HL-60/S4 treated with retinoic acid at 250 ng/mL for 4 days and 3 days (cell line): ENCODE measurements around the gene MGAT5B.

Source experiments
- in situ Hi-C: fragments of 300-500 bp; cut with MboI; formaldehyde crosslinking; loops from 2 replicates; pipeline ENCODE4 v1.7.0; 2022; ENCODE audit warnings: low sequenced_read_pairs

The MGAT5B gene

DNA sequence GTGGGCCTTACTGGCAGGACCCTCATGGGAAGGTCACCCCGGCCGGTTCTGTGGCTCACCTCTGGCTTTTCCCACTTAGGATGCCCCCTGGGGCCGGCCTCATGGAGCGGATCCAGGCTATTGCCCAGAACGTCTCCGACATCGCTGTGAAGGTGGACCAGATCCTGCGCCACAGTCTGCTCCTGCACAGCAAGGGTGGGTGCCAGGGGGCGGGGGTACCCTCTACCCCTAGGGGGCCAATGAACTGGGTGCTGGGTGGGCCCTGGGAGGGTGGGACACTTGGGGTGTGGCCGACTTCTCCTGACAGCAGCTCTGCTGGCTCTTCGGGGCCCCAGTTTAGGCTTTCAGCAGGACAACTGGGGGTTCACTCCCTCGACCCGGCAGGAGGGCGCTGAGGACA lies 34.3 kb downstream of the MGAT5B start:
- in situ Hi-C loops: no loop called here

DNA sequence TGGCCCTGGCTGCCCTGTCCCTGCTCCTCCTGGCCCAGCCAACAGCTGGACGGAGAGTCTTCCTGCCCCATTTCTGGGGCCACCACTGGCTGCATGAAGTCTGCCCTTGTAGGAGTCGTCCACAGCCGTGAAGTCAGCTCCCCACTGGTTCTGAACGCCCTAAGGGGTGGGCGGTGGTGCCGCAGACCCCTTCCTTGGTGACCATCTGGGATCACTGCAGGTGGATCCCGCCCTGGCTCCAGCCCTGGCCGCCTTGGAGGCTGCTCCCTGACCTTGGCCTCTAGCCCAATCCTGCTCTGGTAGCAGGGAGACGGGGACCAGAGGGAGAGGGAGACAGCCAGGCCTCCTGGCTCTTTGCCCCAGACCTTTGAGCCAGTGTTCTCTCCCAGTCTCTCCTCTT lies 35.4 kb downstream of the MGAT5B start:
- in situ Hi-C loops: no loop called here

DNA sequence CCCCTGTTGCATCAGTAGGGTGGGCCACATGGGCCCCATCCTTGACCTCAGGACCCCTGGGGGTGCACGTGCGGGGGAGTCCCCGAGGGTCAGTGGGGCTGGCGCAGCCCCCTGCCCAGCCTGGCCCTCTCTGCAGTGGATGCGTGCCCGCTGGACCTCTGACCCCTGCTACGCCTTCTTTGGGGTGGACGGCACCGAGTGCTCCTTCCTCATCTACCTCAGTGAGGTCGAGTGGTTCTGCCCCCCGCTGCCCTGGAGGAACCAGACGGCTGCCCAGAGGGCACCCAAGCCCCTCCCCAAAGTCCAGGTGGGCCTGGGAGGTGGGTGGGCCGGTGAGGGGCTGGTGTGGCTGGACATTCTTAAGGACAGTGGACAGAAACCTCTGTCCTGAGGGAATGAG lies 35.9 kb downstream of the MGAT5B start:
- in situ Hi-C loops: no loop called here

DNA sequence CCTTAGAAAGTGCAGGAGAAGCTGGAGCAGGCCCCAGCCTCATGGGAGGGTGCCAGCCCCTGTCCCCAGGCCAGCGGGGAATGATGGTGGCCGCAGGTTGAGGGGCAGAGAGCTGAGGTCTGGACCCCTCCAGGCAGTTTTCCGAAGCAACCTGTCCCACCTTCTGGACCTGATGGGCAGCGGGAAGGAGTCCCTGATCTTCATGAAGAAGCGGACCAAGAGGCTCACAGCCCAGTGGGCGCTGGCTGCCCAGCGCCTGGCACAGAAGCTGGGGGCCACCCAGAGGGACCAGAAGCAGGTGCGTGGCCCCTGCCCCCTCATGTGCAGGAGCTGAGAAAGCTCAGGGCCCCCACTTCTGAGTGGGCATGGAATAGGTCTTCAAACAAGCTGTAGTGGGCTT lies 36.8 kb downstream of the MGAT5B start:
- in situ Hi-C loops: no loop called here

DNA sequence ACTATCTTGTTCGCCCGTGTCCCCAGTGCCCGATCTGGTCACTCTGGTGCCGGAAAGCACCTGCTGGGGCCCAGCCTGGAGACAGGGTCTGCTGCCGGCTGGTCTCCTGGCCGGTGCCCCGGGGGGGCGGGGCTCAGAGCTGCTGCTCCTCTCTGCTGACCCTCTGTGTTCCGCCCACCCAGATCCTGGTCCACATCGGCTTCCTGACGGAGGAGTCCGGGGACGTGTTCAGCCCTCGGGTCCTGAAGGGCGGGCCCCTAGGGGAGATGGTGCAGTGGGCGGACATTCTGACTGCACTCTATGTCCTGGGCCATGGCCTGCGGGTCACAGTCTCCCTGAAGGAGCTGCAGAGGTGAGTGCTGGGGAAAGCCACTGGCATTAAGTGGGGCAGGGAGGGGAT lies 37.6 kb downstream of the MGAT5B start:
- in situ Hi-C loops: no loop called here

DNA sequence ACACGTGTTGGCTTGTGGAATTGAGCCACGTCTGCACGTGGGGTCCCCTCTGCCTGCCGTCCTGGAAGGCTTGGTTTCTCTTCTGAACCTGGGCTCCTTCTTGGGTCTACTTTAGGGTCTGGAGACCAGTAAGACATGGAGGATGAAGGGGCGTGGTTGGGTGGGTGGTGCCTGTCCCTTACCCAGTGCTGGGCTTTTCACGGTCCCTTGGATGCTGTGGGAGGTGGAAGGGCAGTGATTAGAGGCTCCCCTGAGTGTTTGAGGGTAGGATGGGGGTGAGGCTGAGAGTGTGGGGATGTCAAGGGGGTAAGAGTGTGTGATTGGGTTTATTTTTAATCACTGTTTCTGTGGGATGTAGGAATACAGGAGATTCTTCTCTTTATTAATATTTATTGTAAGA lies 38.3 kb downstream of the MGAT5B start:
- in situ Hi-C loops: no loop called here

DNA sequence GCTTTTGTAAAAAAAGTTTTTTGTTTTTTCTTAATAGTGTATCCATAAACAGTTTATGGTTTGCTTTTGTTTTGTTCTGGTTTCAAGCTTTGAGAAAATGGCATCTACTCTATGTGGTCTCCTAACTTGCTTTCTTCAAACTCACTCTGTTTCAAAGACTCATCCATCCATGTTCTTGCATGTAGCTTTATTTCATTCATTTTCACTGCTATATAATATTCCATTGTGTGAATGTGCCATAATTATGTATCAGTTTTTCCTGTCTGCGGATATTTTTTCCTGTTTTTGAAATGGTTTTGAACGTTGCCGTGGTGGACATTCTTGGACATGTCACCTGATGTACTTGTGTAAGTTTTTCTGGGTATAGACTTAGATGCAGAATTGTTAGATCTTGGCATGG lies 39.1 kb downstream of the MGAT5B start:
- in situ Hi-C loops: no loop called here

DNA sequence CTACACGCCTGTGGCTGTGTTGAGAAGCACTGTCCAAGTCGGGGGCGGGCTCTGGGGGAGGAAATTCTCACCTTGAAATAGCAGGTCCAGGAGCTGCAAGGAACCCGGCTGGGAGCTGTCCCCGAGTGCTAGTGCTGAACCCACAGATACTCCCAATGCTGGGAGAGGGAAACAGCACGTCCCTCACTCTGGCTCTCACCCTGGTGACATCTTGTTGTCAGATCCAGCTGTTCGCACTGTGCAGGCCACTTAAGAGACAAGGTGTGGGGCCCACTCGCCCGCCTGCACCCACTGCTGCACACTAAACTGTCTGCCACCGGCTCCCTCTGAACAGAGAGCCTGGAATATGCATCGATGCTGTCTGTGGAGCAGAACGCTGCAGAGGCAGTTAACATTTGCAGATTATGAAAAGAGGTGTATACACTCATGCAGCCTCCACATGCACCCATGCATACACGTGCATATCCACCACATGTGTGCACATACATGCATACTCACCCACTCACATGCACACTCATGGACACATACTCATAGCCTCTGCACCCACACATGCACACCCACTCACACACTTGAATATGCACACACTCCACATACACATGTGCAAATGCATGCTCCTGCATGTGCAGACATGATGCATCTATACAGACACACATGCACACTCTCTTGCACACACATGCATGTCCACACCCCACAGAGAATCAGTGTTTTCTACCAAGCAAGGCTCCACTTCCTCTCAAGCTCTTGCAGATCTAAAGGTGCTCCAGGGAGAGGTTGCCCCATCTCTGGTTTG lies 42.0 kb downstream of the MGAT5B start:
- in situ Hi-C loops: no loop called here

DNA sequence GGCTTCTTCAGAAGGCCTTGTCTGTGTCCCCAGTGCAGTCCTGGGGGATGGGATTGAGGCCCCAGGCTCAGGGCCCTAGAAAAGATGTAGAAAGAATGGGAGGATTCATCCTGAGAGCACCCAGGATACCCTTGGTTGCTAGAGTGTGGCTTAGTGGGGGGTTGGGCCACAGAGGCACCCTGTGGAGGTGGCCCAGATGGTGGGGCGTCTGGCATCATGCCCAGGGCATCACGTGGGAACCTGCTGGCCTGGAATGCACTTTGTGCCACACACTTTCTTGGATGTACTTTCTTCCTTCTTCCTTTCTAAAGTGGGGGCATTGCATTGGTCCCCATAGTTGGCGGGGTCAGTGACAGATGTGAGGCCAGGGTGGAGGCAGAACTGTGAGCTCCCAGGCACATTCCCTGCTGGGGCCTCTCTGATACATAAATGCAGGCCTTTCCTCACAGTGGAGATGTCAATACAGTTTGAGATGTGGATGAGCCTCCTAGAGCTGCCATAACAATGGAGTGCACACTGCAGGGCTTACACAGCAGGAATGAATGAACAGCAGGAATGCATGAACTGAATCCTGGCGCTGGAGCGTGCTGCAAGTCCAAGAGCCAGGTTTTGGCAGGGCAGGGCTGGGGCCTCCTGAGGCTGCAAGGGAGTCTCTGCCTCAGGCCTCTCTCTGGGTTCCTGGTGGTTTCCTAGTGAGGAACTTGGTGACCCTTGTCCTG lies 43.3 kb downstream of the MGAT5B start:
- in situ Hi-C loops: no loop called here

DNA sequence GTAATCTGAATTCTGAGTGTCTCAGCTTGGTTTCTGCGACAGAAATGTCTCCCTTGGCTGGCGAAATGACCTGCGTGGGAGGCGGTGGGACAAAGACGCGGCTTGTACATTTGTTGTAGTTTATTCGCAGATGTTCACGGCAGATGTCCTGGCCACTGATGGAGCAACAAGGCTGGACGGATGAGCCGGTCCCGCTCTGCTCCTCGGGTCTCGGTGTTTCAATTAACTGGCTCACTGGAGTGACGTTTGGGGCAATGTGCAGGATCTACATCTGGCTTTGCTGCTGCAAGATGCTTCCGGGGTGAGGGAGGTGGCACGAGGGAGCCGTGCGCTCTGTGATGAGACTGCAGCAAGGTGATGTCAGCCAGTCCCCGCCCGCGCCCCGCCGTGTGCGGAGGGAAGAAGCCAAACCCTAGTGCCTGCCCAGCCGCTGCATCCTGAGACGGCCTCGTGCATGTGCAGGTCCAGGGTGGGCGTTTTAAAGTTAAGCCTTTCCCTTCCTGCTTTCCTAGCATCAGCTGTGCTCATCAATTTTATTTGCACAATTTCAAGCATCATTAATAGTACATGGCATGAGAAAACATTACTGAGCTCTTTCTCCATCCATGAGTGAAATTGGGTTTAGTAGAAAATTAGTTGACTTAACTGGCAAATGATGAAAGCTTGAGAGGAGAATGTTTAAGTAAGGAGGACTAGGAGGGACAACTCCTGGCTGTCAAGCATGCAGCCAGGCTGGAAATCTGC lies 44.4 kb downstream of the MGAT5B start:
- in situ Hi-C loops: no loop called here

DNA sequence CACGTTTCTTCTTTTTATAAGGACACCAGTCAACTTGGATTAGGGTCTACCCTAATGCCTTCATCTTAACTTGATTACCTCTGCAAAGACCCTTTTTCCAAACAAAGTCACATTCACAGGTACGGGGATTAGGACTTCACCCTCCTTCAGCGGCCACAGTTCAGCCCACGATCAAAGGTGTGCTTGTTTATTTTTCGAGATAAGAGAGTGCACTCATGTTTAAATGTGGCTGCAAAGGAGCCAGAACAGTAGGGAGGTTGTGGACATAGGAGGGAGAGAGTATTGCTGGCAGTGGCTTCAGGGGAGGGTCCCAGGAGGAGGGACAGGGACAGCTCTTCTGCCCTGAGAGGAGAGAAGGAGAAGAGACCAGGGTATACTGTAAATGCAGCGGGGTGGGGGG lies 46.7 kb downstream of the MGAT5B start:
- in situ Hi-C loops: no loop called here

DNA sequence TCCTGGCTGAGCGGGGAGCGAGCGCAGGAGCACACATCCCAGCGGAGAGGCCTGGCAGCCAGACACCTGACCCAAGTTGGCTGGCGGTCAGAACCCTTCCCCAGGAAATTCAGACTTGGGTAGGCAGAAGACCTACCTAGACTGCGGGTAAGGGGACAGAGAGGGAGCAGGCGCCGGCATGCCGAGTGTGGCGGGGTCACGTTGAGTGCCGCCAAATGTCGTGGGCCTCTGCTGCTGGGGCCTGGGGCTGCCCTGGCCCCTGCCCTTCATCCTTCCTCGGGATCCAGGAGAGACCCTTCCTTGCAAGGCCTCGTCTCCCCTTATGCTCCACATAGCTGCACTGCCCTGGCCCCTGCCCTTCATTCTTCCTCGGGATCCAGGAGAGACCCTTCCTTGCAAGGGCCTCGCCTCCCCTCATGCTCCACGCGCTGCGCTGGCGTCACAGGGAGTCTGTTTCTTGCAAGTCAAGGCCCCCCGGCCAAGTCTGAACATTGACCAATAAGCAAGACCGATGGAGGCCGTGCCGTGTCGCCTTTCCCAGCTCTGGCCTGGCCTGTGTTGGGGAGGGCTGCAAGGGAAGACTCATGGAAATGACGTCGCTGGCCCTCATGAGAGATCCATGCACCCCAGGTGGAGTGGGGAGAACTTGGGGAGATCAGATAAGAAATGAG lies 47.8 kb downstream of the MGAT5B start:
- in situ Hi-C loops: no loop called here

DNA sequence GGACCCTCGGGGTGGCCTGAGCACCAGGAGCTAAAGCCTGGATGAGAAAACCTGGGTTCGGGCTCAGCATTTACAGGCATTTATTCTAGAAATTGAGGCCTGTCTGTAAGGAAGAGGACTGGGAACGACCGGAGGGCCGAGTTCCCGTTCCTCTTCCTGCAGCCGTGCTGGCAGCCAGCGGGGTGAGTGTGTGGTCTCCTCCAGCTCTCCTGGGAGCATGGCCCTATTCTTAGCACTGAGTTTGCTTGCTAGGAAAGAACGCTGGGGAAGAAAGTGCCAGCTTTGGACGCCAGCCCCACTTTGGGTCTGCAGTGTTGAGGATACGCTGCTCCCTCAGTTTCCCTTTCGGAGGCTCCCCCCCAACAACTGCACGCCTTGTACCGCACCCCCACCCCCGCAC lies 49.6 kb downstream of the MGAT5B start:
- in situ Hi-C loops: no loop called here

DNA sequence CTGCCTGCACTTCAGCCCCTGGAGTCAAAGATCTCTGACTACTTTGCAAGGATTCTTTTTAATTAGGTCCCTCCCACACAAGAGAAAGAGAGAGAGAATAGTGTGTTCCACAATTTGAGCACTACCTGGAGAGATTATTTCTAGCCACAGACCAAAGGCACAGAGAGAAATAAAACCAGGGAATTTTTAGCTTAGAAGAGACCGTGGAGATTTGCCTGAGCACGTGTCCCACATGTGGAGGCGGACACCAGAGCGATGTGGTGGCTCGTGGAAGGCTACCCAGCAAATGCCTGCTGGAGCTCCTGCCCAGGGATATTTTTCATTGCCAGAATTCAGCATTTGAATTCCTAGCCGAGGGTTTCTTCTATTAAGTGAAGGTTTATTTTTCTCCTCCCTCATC lies 50.6 kb downstream of the MGAT5B start:
- in situ Hi-C loops: no loop called here

DNA sequence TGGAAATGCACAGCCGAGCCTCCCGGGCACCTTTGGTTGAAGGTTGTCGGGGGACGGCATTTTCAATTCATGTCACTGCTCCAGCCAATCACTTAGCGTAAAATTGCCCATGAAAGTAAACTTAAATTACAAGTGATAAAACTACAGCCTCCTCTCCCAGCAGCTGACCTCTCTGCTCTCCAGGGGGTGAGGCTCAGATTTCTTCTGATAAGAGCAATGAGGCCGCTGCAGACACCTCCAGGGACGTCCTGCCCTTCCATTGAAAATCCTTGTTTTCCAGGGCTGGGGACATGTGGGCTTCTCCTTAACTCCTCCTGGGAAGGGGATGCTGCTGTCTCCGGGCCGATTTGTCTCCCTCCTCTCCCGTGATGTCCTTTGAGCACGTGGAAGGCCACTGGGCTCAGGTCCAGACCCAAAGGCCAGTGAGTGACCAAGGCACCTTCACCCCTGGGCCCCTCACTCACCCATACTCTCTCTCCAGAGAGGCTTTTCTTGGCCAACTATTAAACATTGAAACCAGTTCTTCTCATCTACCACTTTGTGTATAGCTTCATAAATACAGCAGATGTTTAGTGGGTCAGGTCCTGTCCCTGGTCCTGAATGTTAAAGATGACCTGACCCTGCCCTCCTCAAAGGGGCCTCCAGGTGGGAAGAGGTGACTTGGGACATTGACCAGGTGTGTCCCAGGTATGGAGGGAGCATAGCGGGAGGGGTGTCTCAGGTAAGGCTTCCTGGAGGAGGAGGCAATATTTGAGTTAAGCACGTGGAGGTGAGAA lies 52.3 kb downstream of the MGAT5B start:
- in situ Hi-C loops: no loop called here

DNA sequence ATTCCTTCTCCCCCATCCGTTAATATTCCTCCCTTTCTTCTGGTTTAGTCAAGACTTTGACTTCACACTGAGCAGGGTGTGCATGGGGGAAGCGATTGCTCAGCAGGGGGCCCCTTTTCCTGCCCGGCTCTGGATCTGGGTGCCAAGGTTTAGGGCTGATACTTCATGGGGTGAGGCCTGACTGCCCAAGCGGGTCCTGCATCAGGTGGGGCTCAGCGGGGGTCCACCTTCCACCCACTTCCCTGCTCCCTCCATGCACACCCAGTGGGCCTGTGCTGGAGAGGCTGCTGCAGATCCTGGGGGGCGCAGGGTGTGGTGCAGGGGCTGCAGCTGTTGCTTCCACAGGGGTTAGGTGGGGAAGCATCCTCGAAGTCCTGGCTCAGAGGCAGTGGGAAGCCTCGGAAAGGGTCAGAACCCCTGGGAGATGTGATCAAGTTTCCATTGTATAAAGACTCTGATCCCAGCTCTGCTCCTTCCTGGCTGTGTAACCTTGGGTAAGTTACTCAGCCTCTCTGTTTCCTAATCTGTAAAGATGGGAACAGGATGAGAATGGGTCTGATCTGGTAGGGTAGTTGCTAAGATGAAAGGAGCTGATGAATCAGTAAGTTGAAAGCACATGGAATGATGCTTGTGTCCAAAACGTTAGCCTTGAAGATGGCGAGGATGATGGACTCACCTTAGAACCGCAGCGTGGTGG lies 53.3 kb downstream of the MGAT5B start:
- in situ Hi-C loops: no loop called here

DNA sequence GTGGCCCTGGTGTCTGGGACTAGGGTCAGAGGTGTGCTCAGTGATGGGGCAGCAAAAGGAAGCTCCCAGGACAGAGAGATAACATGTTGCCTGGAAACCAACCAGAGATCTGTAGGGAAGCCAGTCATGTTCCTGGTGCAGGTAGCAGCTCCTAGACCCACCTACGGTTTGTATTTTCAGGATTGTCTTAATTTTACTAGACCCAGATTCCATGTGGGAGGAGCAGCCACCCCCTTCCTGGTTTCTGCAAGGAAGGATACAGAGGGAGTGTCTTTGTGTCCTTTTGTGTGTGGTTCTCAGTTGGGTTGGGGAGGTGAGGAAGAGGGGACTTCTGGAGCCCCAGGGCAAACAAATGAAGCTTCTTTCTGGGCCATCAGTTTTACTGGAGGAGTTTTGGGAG lies 53.9 kb downstream of the MGAT5B start:
- in situ Hi-C loops: no loop called here

DNA sequence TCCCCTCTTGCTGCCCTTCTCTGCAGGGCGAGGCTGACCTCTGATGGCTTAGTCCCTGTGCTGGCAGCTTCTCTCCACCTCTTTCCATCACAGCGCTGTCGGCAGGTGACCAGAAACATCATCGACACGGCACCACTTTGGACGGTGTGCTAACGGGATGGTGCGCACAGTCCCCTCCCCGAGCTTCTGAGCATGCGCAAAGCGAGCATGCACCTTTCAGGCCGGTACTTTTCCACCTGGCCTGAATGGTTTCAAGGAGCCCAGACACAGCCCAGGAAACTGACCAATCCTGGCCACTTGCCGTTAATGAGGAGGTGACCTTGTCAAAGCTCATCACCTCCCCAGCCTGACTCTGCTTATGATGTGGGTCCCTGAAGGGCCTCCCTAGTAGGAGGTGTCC lies 54.8 kb downstream of the MGAT5B start:
- in situ Hi-C loops: no loop called here

DNA sequence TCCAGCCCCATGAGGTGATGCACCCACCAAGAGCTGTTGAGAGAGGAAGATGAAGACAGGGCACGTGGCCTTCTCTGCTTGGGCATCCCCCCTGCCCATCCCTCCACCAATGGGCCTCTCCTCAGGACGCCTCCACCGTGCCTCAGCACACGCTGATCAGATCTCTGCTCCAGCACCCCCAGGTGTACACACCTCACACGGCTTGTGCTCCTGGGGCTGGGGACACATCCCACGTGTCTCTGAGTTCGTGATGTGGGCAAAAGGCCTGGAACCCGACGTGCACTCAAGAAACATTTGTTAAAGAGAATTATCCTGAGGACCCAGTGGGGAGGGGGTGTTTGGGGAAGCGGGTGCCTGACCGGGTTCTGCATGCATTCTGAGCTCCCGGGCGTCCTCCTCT lies 55.3 kb downstream of the MGAT5B start:
- in situ Hi-C loops: no loop called here
